ENCODE results near the gene PCDH15.

DNA sequence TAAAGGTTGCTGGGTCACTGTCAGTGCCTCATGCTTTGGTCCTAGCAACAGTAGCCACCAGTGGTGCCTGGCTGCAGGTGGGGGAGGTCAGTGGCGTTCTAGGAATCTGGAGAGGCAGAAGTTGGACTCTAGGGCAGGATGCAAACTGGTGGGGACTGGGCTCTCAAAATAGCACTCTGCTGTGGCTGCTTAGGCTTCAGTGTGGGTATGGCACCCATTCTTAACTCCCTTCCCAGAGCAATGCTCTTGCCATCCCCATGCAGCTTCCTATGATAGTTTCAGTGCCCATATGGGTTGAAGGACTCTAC lies 330.8 kb downstream of the PCDH15 start:
- no peak for TF ChIP-seq SUZ12 (IDR thresholded peaks at IDR 0.05; ENCODE audit: extremely low read depth, insufficient read depth, insufficient read length)
- no peak for TF ChIP-seq ZNF274 (IDR thresholded peaks at IDR 0.05; ENCODE audit: low read depth, low read length)
- TF ChIP-seq YY1 (IDR thresholded peaks at IDR 0.05; ENCODE audit: insufficient read depth, insufficient read length), result no peak

Measured in NT2/D1 (cell line).